Activated CD8-positive, alpha-beta T cell treated with anti-CD3 and anti-CD28 coated beads, Interleukin-2, amount 10 ng/mL, durations not matched to agents 7 days and 5 days (primary cell): ENCODE results near the gene DYNC1I2. TPM values are rescaled to one million over a fixed set of nuclear protein-coding genes. Genes with fewer than 3 reads are reported as not detected.

ENCODE experiments used
- ATAC-seq: fragments of 150-1000 bp; cut with Tn5 transposase; one replicate; pipeline ENCODE4 v1.10.0; 2021; ENCODE audit warnings: moderate library complexity
- CTCF ChIA-PET: fragments of 350-600 bp; sonication (Branson Sonifier 250); formaldehyde crosslinking; loops from one replicate; lab custom pipeline; 2021; ENCODE audit warnings: antibody characterized with exemption; lab: Charles Lee
- POLR2A ChIA-PET: fragments of 350-600 bp; sonication (Branson Sonifier 250); formaldehyde crosslinking; loops from one replicate; lab custom pipeline; 2021; ENCODE audit warnings: antibody characterized with exemption; lab: Charles Lee
- DNase-seq: peaks from one replicate; pipeline ENCODE4 v3.0.0-alpha.2; 2020
- H3K27ac Mint-ChIP-seq: one replicate; pipeline ENCODE4 v1.8.0; 2021; ENCODE audit warnings: mild to moderate bottlenecking, mixed read lengths
- H3K27me3 Mint-ChIP-seq: one replicate; pipeline ENCODE4 v1.8.0; 2021; ENCODE audit warnings: low read depth, mixed read lengths
- H3K36me3 Mint-ChIP-seq: one replicate; pipeline ENCODE4 v1.8.0; 2021; ENCODE audit warnings: low read depth, mixed read lengths
- H3K4me1 Mint-ChIP-seq: one replicate; pipeline ENCODE4 v1.8.0; 2021; ENCODE audit warnings: low read depth, mixed read lengths
- H3K4me3 Mint-ChIP-seq: one replicate; pipeline ENCODE4 v1.8.0; 2021; ENCODE audit warnings: mild to moderate bottlenecking, mixed read lengths
- H3K9me3 Mint-ChIP-seq: one replicate; pipeline ENCODE4 v1.8.0; 2022; ENCODE audit warnings: mixed read lengths; ENCODE audit not compliant: insufficient read depth
- total RNA-seq, 2 experiments: library from RNA; stranded (reverse); gene quantifications; one replicate each; pipeline ENCODE4 v1.2.3, GENCODE V29; 2021

DYNC1I2 gene
- total RNA-seq, 2 experiments from 2014 or later: 46.0 to 47.7 TPM

DNA sequence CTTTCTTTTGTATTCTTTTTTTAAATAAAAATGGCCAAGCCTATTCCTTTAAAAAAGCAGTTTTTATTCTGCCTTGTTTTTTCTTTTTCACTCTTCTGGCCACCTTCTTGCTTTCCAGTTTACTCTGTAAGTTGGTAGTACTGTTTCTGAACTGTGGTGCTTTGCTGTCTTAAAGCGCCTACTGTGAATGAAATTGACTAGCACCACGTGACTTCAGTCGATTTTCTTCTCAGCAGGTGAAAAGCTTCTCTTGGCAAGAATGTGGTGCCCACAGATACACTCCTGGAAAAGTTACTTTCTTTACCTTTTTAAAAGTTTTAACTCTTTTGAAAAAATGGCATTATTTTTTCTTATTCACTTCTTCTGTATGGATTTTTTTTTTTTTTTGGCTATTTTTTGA lies 32.4 kb downstream of the DYNC1I2 start:
- Mint-ChIP-seq H3K9me3 (no peaks in the 10 kb centered on the region), H3K27me3 (no peaks in the 10 kb centered on the region), H3K36me3 (peaks cover 12% of the 10 kb centered on the region), H3K4me1 (no peaks in the 10 kb centered on the region), H3K4me3 (no peak overlapping the region), H3K27ac (no peak overlapping the region)
- no peak for DNase-seq
- CTCF ChIA-PET: interaction anchor here (0.9 to 1.2 kb wide), 4 partner anchors 14 to 741 kb away, joined by 3 to 5 read pairs (median 4); no protein-coding TSS in a partner anchor
- POLR2A ChIA-PET: no interaction called here
- ATAC-seq: no peak

DNA sequence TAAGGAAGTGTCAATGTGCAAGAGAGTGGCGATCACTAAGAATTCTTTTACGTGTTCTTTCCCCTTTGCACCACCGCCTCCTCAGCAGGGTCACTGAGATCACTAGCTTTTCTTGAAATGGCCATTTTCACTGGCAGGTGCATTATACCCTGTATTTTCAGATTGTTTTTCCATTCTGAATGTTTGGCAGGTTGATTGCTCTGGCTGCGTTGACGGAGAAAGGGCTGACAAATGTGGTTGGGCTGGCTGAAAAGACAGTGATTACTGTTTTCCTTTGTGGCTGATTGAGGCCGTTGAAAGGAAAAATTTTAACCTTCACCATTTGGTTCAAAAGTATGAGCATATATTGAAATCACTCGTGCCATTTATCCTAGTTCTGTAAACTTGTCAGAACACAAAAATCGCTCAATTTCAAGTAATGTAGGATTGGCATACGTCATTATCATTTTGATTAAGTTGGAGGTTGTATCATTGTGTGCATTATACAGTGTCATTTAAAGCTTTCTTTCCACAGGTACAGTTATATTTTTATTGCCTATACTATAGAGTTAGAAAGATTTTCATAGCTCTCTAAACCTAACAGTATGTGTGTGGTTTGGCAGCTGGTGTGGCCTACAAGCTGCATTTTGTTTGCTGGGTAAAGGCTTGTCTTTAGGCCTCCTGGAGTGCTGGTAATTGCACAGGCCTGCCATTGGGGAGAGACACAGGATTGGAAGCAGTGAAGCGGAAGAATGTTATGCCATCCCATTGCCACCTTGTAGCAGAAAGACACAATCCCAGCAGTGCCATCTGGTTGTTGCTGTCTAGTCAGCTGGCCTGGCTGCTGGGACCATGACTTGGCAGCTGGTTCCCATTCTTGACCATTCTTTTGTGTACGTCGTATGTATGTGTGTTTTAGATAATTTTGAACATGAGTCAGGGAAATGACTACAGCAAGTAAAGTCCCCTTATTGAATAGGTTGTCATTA lies 36.7 kb downstream of the DYNC1I2 start:
- CTCF ChIA-PET: interaction anchor here (0.8 to 1.6 kb wide), 4 partner anchors 36 to 403 kb away, joined by 3 to 4 read pairs (median 3); no protein-coding TSS in a partner anchor
- Mint-ChIP-seq H3K9me3 (no peaks in the 10 kb centered on the region), H3K36me3 (peaks cover 22% of the 10 kb centered on the region), H3K4me1 (no peaks in the 10 kb centered on the region), H3K4me3 (no peak overlapping the region), H3K27ac (no peak overlapping the region), H3K27me3 (no peaks in the 10 kb centered on the region)
- no peak for DNase-seq
- ATAC-seq: no peak
- POLR2A ChIA-PET: no interaction called here

DNA sequence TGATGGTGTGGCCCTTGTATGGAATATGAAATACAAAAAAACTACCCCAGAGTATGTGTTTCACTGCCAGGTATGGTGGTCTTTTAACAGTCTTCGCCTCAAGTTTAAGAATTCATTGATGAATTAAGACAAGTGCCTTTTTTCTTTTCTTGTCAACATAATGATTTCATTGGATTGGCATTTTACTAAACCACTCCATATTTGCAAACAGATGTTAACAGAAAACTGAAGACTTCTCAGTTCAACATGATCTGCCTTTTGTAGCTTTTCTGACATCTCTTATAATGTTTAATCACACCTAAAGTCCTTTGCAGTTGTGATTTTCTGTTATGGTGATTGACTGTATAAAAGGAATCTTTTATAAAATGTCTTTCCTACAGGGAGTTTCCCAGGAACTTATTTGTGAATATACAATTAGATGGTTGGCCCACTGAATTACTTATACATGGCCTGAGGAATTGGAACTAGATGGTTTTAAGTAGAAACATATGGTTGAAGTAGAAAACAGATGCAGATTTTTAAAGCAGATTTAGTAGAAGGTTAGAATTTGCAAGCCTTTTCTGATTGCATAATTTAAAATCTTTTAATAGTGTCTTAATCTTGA lies 39.7 kb downstream of the DYNC1I2 start:
- POLR2A ChIA-PET: interaction anchor here (0.7 kb wide), 1 partner anchor 432 kb away, joined by 3 read pairs; no protein-coding TSS in a partner anchor
- no peak for DNase-seq

DNA sequence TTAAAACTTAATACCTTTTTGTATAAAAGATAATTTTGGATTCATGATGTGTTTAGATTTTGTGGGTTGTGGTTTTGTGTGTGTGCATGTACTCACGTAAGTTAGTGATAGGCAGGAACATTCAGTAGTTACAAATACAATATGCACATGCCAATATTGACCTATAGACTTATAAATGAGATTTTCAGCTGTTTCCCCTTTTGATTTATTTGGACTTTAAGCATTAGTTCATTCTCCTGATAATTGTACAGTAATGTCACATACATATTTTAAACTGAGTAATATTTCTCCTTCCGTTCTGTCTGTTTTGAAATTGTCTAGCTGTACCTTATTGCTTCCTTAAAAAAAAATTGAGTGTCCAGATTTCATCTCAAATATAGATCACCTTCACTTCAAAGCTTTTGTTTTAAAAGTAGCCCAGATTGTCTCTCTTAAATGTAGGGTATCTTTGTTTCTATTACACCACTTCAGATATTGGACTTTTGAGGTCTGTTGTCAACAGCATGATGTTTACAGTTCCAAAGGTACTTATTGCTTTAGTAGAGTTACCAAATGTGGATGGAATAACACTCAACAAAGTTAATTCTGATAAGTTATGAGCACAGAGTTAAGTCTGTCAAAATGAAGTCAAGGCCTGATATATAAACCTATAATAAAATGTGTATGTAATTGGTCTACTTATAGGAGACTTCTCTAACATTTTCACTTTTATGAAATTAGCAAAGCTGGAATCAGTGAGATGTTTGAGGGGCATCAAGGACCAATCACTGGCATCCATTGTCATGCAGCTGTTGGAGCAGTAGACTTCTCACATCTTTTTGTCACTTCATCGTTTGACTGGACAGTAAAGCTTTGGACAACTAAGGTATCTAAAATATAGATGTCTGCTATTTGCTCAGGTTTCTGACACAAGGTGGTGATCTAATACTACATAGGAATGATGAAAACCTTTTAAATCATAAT lies 42.0 kb downstream of the DYNC1I2 start:
- ChIA-PET POLR2A (no interaction called here), CTCF (no interaction called here)
- DNase-seq: no peak
- H3K27me3 Mint-ChIP-seq: no peaks in the 10 kb centered on the region
- H3K36me3 Mint-ChIP-seq: peaks cover 50% of the 10 kb centered on the region
- no peaks in the 10 kb centered on the region for H3K4me1 Mint-ChIP-seq
- ATAC-seq: no peak
- no peak overlapping the region for H3K4me3 Mint-ChIP-seq
- no peak overlapping the region for H3K27ac Mint-ChIP-seq
- no peaks in the 10 kb centered on the region for H3K9me3 Mint-ChIP-seq

More for the DNA sequence above, 39.7 kb downstream of the DYNC1I2 start:
- Mint-ChIP-seq H3K36me3 (peaks cover 37% of the 10 kb centered on the region), H3K4me1 (no peaks in the 10 kb centered on the region), H3K27me3 (no peaks in the 10 kb centered on the region), H3K9me3 (no peaks in the 10 kb centered on the region), H3K4me3 (no peak overlapping the region), H3K27ac (no peak overlapping the region)
- CTCF ChIA-PET: no interaction called here
- no peak for ATAC-seq

DNA sequence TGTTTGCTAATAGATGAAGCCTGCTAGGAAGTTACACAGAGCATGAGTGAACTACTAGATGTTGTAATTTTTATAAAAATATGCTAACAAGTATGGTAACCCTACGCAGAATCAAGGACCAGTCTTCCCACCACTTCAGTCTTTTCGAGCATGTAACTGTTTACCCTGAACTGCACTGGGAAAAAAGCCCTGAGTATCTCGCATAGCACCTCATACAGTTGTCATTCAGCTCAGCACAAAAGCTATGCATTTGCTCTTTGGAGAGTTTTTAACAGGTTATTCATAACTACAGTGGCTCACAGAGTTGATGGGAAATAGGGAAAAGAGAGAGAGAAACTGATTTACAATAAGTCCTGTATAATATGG lies 42.7 kb downstream of the DYNC1I2 start:
- ChIA-PET CTCF (no interaction called here), POLR2A (no interaction called here)
- peaks cover 56% of the 10 kb centered on the region for H3K36me3 Mint-ChIP-seq
- no peak overlapping the region for H3K27ac Mint-ChIP-seq
- DNase-seq: no peak
- no peak overlapping the region for H3K4me3 Mint-ChIP-seq
- ATAC-seq: no peak
- no peaks in the 10 kb centered on the region for H3K27me3 Mint-ChIP-seq
- H3K4me1 Mint-ChIP-seq: no peaks in the 10 kb centered on the region
- H3K9me3 Mint-ChIP-seq: no peaks in the 10 kb centered on the region

DNA sequence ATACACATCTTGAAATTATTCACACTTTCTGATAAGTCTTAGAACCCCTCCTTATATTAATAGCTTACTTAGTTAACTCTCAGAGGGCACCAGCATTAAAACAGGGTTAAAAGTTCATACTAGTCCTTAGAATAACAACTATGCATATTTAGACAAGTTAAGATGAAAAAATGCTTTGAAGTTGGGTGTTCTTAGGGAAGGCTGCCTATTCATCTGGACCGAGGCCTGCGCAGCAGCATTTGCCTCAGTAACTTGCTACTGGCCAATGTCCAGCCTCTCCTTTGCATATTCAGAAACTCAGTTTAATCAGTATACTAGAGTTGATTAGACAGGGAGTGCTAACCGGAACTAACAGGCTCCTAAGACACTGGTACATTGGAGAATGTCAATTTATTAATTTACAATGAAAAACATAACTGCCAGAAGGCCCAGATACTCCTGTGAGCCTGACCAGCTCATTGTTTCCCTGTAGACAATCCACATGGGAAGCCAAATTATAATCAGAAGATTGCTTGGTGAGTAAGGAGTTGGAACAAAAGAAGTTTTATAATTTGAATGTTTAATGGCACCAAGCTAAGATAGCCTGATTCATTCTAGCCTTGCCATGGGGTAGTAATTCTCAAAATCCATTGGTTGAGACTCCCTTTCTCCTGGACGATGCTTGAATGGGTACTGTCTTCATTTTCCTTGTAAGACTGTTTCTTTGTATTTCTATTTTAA lies 48.9 kb downstream of the DYNC1I2 start:
- CTCF ChIA-PET: no interaction called here
- no peak overlapping the region for H3K4me3 Mint-ChIP-seq
- H3K27ac Mint-ChIP-seq: no peak overlapping the region
- H3K36me3 Mint-ChIP-seq: peaks cover 51% of the 10 kb centered on the region
- no peaks in the 10 kb centered on the region for H3K27me3 Mint-ChIP-seq
- H3K4me1 Mint-ChIP-seq: peaks cover 5% of the 10 kb centered on the region
- DNase-seq: no peak
- POLR2A ChIA-PET: no interaction called here
- no peak for ATAC-seq
- no peaks in the 10 kb centered on the region for H3K9me3 Mint-ChIP-seq

DNA sequence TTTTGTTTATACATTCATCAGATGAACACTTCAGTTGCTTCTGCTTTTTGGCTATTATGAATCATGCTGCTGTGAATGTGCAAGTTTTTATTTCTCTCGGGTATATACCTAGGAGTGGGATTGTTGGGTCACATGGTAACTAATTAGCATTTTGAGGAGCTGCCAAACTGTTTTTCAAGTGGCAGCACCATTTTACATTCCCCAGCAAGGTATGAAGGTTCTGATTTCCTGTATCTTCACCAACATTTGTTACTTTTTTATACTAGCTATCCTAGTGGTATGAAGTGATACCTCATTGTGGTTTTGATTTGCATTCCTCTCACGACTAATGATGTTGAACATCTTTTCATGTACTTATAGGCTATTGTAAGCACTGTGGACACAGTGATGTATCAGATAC lies 53.9 kb downstream of the DYNC1I2 start:
- H3K27ac Mint-ChIP-seq: no peak overlapping the region
- H3K36me3 Mint-ChIP-seq: peaks cover 41% of the 10 kb centered on the region
- POLR2A ChIA-PET: interaction anchor here (0.7 kb wide), 1 partner anchor 49 kb away, joined by 4 read pairs; no protein-coding TSS in a partner anchor
- peaks cover 14% of the 10 kb centered on the region for H3K4me1 Mint-ChIP-seq
- ATAC-seq (no peak), DNase-seq (no peak)
- H3K27me3 Mint-ChIP-seq: no peaks in the 10 kb centered on the region
- no peaks in the 10 kb centered on the region for H3K9me3 Mint-ChIP-seq
- H3K4me3 Mint-ChIP-seq: no peak overlapping the region
- CTCF ChIA-PET: no interaction called here

DNA sequence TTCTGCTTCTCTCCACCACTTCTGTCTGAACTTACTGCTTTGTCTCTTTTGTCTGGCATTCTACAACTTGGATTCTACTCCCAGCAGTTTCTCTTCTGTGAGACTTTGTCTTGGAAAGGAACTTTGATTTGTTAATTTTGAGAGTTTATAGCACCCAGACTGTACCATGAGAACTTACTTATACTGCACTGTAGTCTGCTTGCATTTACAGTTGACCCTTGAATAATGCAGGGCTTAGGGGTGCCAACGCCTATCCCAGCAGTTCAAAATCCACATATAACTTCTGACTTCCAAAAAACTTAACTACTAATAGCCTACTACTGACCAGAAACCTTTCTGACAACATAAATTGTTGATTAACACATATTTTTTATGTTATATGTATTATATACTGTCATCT lies 55.5 kb downstream of the DYNC1I2 start:
- H3K4me1 Mint-ChIP-seq: peaks cover 14% of the 10 kb centered on the region
- ATAC-seq (no peak), DNase-seq (no peak)
- H3K27me3 Mint-ChIP-seq: no peaks in the 10 kb centered on the region
- H3K27ac Mint-ChIP-seq: no peak overlapping the region
- H3K9me3 Mint-ChIP-seq: no peaks in the 10 kb centered on the region
- H3K36me3 Mint-ChIP-seq: peaks cover 46% of the 10 kb centered on the region
- H3K4me3 Mint-ChIP-seq: no peak overlapping the region
- POLR2A ChIA-PET: no interaction called here
- CTCF ChIA-PET: no interaction called here

DNA sequence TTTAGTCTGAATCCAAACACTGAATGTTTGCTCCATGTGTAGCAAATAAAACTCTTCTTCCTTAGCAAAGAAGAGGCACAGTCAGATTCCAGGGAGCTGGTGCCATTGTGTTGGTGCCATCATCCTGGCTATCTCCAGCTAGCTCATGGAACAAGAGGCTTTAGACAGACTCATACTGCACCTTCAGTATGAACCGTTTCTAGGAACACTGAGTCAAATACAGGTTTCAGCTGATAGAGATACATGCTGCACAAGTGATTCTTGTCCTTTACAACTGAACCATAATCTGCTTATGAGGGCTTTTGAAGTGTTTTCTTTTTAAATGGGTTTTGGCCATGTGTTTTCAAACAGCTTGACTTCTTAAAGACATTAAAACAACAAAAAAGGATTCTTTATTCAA lies 57.9 kb downstream of the DYNC1I2 start:
- DNase-seq: no peak
- Mint-ChIP-seq H3K4me1 (peaks cover 14% of the 10 kb centered on the region), H3K4me3 (no peak overlapping the region), H3K27ac (no peak overlapping the region), H3K9me3 (no peaks in the 10 kb centered on the region), H3K36me3 (peaks cover 54% of the 10 kb centered on the region), H3K27me3 (no peaks in the 10 kb centered on the region)
- POLR2A ChIA-PET: interaction anchor here (0.6 kb wide), 1 partner anchor 45 kb away, joined by 3 read pairs; no protein-coding TSS in a partner anchor
- CTCF ChIA-PET: interaction anchor here (1.4 kb wide), 1 partner anchor 171 kb away, joined by 3 read pairs; no protein-coding TSS in a partner anchor
- ATAC-seq: no peak

DNA sequence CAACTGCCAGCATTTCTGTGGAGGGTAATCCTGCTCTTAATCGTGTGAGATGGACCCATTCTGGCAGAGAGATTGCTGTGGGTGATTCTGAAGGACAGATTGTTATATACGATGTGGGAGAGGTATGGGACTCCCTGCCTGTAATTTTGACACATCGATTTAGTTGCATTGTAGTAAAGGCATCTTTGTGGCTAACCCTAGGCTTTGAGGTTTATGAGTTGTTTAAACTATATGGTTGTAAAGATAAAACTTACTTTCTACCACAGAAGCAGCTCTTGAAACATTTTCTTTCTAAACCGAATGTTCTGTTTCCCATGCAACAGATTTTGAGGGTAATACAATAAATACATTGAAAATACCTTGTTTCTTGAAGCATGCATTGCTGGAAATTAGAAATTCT lies 58.5 kb downstream of the DYNC1I2 start:
- ATAC-seq: no peak
- Mint-ChIP-seq H3K4me1 (peaks cover 12% of the 10 kb centered on the region), H3K36me3 (peaks cover 51% of the 10 kb centered on the region), H3K9me3 (no peaks in the 10 kb centered on the region), H3K27me3 (no peaks in the 10 kb centered on the region), H3K27ac (no peak overlapping the region), H3K4me3 (no peak overlapping the region)
- DNase-seq: no peak
- ChIA-PET POLR2A (interaction anchor here (0.6 kb wide), 1 partner anchor 44 kb away, joined by 3 read pairs; no protein-coding TSS in a partner anchor), CTCF (no interaction called here)

DNA sequence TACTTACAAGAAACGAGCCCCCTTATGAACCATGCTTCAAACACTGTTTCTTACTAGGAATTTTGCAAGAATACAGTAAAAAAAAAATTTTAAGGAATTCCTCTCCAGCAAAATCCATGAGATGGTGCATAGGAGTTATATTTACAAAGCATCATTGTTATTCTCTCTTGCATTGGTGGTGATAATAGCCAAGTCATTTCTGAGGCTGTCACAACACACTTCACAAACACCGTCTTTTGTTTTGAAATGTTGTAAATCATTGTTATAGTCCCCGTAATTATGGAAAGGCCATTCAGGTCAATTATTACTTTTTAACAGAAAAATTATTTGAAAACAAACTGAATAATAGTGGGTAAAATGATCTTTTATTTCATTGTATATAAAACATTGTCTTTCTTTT lies 60.1 kb downstream of the DYNC1I2 start:
- Mint-ChIP-seq H3K27ac (no peak overlapping the region), H3K4me1 (peaks cover 4% of the 10 kb centered on the region), H3K27me3 (no peaks in the 10 kb centered on the region), H3K9me3 (no peaks in the 10 kb centered on the region), H3K36me3 (peaks cover 43% of the 10 kb centered on the region), H3K4me3 (no peak overlapping the region)
- no peak for DNase-seq
- ChIA-PET CTCF (no interaction called here), POLR2A (no interaction called here)
- no peak for ATAC-seq
